ENCODE results near the gene PRR5L.

DNA sequence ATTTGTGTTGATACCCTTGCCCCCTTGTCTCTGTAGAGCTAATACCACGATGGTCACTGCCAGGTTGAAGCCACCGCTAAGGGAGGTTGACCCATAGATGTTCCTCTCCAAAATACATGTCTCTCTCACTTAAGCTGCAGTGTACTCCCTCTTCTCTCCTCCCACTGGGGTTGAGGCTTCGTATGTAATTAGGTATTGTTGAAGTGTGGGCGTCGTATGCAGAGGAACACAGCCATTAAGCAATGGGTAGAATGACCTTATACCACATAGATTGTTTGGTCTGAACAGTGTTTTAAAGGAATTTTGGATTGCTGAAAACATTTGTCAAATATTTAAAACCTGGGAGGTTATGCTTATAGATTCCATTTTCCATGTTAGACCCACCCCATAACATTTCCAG lies 142.0 kb downstream of the PRR5L start:
- no peak for TF ChIP-seq POLR2A (IDR thresholded peaks at IDR 0.05; ENCODE audit: low read depth, low read length)
- no peak for TF ChIP-seq POLR2AphosphoS5 (IDR thresholded peaks at IDR 0.05; ENCODE audit: low read depth, low read length)
- no peak for TF ChIP-seq PAX5 (IDR thresholded peaks at IDR 0.05; ENCODE audit: insufficient read depth, low read length, severe bottlenecking)
- no peak for TF ChIP-seq TAF1 (IDR thresholded peaks at IDR 0.05; ENCODE audit: low read depth, low read length)
- TF ChIP-seq SPI1 (IDR thresholded peaks at IDR 0.05; ENCODE audit: low read depth, low read length): no peak

Measured in GM12891 (cell line).